Osteocyte (in vitro differentiated cells): ENCODE measurements around the gene OR5H6. TPM values are rescaled to one million over a fixed set of nuclear protein-coding genes. Genes with fewer than 3 reads are reported as not detected.

Experiments used
- DNase-seq: peaks from one replicate; pipeline ENCODE4 v3.0.0; 2021; ENCODE audit warnings: mixed read lengths; ENCODE audit not compliant: unreplicated experiment; ENCODE audit errors: extremely low spot score
- H3K27ac Mint-ChIP-seq: one replicate; pipeline ENCODE4 v1.8.0; 2021; ENCODE audit warnings: mild to moderate bottlenecking, mixed read lengths; ENCODE audit not compliant: unreplicated experiment
- H3K27me3 Mint-ChIP-seq: one replicate; pipeline ENCODE4 v1.8.0; 2021; ENCODE audit warnings: mixed read lengths; ENCODE audit not compliant: unreplicated experiment
- H3K36me3 Mint-ChIP-seq: one replicate; pipeline ENCODE4 v1.8.0; 2021; ENCODE audit warnings: mixed read lengths; ENCODE audit not compliant: unreplicated experiment
- H3K4me1 Mint-ChIP-seq: one replicate; pipeline ENCODE4 v1.8.0; 2021; ENCODE audit warnings: mixed read lengths; ENCODE audit not compliant: unreplicated experiment
- H3K4me3 Mint-ChIP-seq: one replicate; pipeline ENCODE4 v1.8.0; 2021; ENCODE audit warnings: mild to moderate bottlenecking, moderate library complexity, mixed read lengths; ENCODE audit not compliant: unreplicated experiment
- H3K9me3 Mint-ChIP-seq: one replicate; pipeline ENCODE4 v1.8.0; 2021; ENCODE audit warnings: mixed read lengths; ENCODE audit not compliant: unreplicated experiment
- CTCF ChIP-seq: fragments of 200-600 bp; sonication (generic); IDR thresholded peaks from 2 replicates; pipeline ENCODE4 v1.5.0; 2021; ENCODE audit warnings: antibody characterized with exemption, mild to moderate bottlenecking, moderate library complexity
- total RNA-seq: library from RNA; stranded (reverse); gene quantifications from 2 replicates; pipeline ENCODE4 v1.2.1, GENCODE V29; 2021

Gene OR5H6
- total RNA-seq, 1 donor from 2014 or later = not detected

- Mint-ChIP-seq H3K4me1 (no peaks in the 10 kb centered on the region), H3K36me3 (no peaks in the 10 kb centered on the region), H3K9me3 (no peaks in the 10 kb centered on the region), H3K27ac (no peak overlapping the region), H3K27me3 (no peaks in the 10 kb centered on the region), H3K4me3 (no peak overlapping the region)
- DNase-seq = no peak
- no peak for TF ChIP-seq CTCF
Measured at GRCh38 chr3:98262046-98262445, 2.0 kb upstream of the OR5H6 start.

GRCh38 chr3:98269846-98270245 lies 5.8 kb downstream of the OR5H6 start:
- DNase-seq = no peak
- Mint-ChIP-seq H3K9me3 (peaks cover 9% of the 10 kb centered on the region), H3K27me3 (peaks cover 4% of the 10 kb centered on the region), H3K36me3 (no peaks in the 10 kb centered on the region), H3K27ac (no peak overlapping the region), H3K4me3 (no peak overlapping the region), H3K4me1 (no peaks in the 10 kb centered on the region)
- no peak for TF ChIP-seq CTCF

- TF ChIP-seq CTCF = no peak
- Mint-ChIP-seq H3K36me3 (no peaks in the 10 kb centered on the region), H3K4me1 (no peaks in the 10 kb centered on the region), H3K4me3 (no peak overlapping the region), H3K9me3 (peaks cover 9% of the 10 kb centered on the region), H3K27ac (no peak overlapping the region), H3K27me3 (peaks cover 4% of the 10 kb centered on the region)
- no peak for DNase-seq
Measured at GRCh38 chr3:98272126-98272525, 8.1 kb downstream of the OR5H6 start.

- TF ChIP-seq CTCF = no peak
- no peak overlapping the region for H3K4me3 Mint-ChIP-seq
- peaks cover 2% of the 10 kb centered on the region for H3K27me3 Mint-ChIP-seq
- H3K9me3 Mint-ChIP-seq = peaks cover 8% of the 10 kb centered on the region
- no peak for DNase-seq
- H3K4me1 Mint-ChIP-seq = no peaks in the 10 kb centered on the region
- no peak overlapping the region for H3K27ac Mint-ChIP-seq
- no peaks in the 10 kb centered on the region for H3K36me3 Mint-ChIP-seq
Measured at GRCh38 chr3:98274914-98275313, 10.9 kb downstream of the OR5H6 start.

GRCh38 chr3:98282205-98282604 lies 18.2 kb downstream of the OR5H6 start, which contains the start of gene OR5H2:
TSS of gene OR5H2 (plus strand) at chr3:98282505. CDS start at chr3:98282903, 398 bp downstream.
- H3K27me3 Mint-ChIP-seq = no peaks in the 10 kb centered on the region
- H3K4me3 Mint-ChIP-seq = no peak within 1 kb of the TSS
- no peak within 1 kb of the TSS for H3K27ac Mint-ChIP-seq
- DNase-seq = no peak
- H3K9me3 Mint-ChIP-seq = no peaks in the 10 kb centered on the region
- H3K4me1 Mint-ChIP-seq = no peaks in the 10 kb centered on the region
- H3K36me3 Mint-ChIP-seq = no peaks in the 10 kb centered on the region
- TF ChIP-seq CTCF = no peak
